C4-2B (cell line): ENCODE data around the gene THSD7B.

Experiments used
- H3K27ac ChIP-seq: fragments of 450-650 bp; 2 replicates; pipeline ENCODE4 v1.5.1; 2017
- CTCF ChIP-seq: fragments of 450-650 bp; conservative IDR thresholded peaks from 2 replicates; pipeline ENCODE4 v1.5.1; 2017; ENCODE audit warnings: mild to moderate bottlenecking
- ZFX ChIP-seq: fragments of 450-650 bp; IDR thresholded peaks from 2 replicates; pipeline ENCODE4 v1.6.1; 2017

The THSD7B gene

GRCh38 chr2:136777391-136777790 is 12.0 kb downstream of the THSD7B start:
- no peak for TF ChIP-seq ZFX
- TF ChIP-seq CTCF: no peak
- H3K27ac ChIP-seq: no peak overlapping the region

DNA sequence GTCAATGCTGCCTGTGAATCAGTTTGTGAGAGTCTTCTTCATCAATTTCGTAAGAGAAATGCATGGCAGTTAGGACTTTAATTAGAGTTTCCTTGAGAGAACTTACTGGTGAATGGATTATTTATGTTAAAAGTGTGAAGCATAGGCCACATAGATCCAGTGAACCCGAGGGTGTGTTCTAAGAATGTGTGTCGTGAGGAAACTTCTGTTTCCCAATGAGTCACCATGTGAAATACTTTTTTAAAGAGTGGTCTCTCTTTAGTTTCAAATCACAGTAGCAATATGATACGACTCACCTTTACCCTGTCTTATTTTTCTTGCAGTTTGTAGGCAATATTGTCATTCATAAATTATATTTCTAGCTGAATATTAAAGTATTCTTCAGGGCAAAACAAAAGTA is 18.5 kb downstream of the THSD7B start:
- no peak for TF ChIP-seq CTCF
- no peak for TF ChIP-seq ZFX
- H3K27ac ChIP-seq: no peak overlapping the region

GRCh38 chr2:136785215-136785614 is 19.9 kb downstream of the THSD7B start:
- no peak overlapping the region for H3K27ac ChIP-seq
- TF ChIP-seq CTCF: no peak
- no peak for TF ChIP-seq ZFX

DNA sequence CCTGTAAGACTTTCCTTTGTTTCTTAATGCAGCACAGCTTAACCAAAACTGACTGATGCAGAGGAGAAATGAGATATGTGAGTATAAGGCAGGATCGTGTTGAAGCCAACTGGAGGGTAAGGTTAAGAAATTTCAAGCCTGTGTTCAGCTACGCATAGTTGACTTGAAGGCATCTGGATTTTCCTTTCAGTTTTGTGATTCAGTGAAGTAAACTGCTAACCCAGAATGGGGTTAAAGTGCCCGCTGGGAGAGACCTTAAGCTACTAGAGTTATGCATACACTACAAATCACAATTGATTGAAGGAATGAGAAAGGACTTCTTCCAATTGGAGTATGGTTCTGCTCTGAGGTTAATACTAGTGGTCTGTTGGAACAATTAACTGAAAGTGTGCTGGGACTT is 22.6 kb downstream of the THSD7B start:
- no peak for TF ChIP-seq ZFX
- TF ChIP-seq CTCF: no peak
- H3K27ac ChIP-seq: no peak overlapping the region

DNA sequence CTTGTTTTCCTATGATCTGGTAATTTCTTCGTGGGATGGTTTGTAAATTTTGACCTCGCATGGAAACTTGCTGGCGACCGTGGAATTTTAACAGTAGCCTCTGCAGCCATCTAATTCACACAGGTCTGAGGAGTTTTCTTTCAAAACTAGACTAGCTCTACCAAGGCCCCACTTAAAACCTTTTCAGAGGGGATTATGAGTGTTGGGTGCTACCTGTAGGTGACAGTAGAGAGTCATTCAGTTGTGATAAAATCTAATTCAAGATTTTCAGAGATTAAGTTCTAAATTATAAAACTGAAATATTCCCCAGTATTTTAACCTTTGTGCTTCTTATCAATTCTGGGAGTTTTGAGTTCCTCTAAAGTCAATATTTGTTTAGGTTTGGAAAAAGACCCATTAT is 31.0 kb downstream of the THSD7B start:
- TF ChIP-seq CTCF: peak; percentile 40
- TF ChIP-seq ZFX: no peak
- no peak overlapping the region for H3K27ac ChIP-seq

- H3K27ac ChIP-seq: no peak overlapping the region
- TF ChIP-seq ZFX (no peak), CTCF (no peak)
These were observed 33.4 kb downstream of the THSD7B start for GRCh38 chr2:136798766-136799165.

DNA sequence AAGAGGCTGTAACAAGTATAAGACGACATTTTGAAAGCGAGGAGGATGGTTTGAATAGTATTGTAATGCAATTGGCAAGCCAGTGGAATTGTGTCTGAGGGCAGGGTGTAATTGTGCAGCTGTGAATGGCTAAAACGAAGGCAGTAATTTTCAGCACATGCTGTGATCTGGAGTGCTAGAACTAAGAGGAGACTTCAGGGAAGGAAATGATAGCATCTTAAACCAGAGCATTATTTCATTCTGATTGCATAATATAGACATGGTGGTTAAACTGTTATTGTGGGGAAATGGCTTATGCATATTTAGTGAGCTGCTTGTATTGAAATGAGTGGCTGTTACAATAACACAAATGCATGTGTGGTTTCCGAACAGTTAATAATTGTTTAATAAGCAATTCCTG is 36.3 kb downstream of the THSD7B start:
- no peak overlapping the region for H3K27ac ChIP-seq
- TF ChIP-seq ZFX (no peak), CTCF (no peak)
